HepG2 (cell line): ENCODE measurements around the gene SH2D5. TPM values are rescaled to one million over a fixed set of nuclear protein-coding genes. Genes with fewer than 3 reads are reported as not detected.
A peak's percentile ranks its signal among the peaks of the same experiment; 100 is the strongest.

ENCODE experiments used
- ATAC-seq: fragments of 200-7000 bp; cut with Tn5 transposase; 3 replicates; pipeline ENCODE4 v1.9.1; 2020; ENCODE audit warnings: mild to moderate bottlenecking, moderate library complexity
- BruUV-seq: library from RNA; stranded (reverse); fragments of 400-500 nt; replicated peaks from 2 replicates; lab custom pipeline; 2021; lab: Mats Ljungman, UMichigan
- CTCF ChIA-PET: fragments of 300-600 bp; formaldehyde crosslinking; extraction: SDS; loops from one replicate; lab custom pipeline; 2021; ENCODE audit warnings: low total read pairs, inconsistent platforms, low intra/inter-chr PET ratio; lab: Yijun Ruan, JAX
- POLR2A ChIA-PET: fragments of 350-600 bp; sonication (Branson Sonifier 250); formaldehyde crosslinking; loops from one replicate; lab custom pipeline; 2020; ENCODE audit warnings: antibody characterized with exemption, inconsistent platforms; lab: Yijun Ruan, JAX
- DNase-seq: peaks from one replicate; pipeline ENCODE4 v3.0.0-alpha.2; 2015; ENCODE audit warnings: low spot score
- FAIRE-seq: peaks from 3 replicates; lab custom pipeline; 2011; peaks lifted over from hg19 to GRCh38; lab: Jason Lieb, UNC
- H2AFZ ChIP-seq: one replicate; pipeline ENCODE4 v1.6.1; 2011; ENCODE audit warnings: low read length, inconsistent platforms
- H3K27ac ChIP-seq: fragments of 300-600 bp; 3 replicates; pipeline ENCODE4 v1.8.0; 2011; ENCODE audit warnings: mixed run types, mild to moderate bottlenecking, mixed read lengths, low read length, inconsistent platforms; ENCODE audit not compliant: insufficient read depth; ENCODE audit errors: extremely low read length
- H3K27me3 ChIP-seq, 2 experiments: fragments of 200-600 bp in 1 of 2; 2 replicates in 1 of 2; 3 replicates in 1 of 2; pipeline versions ENCODE4 v1.6.0 to v1.8.0; 2011; ENCODE audit warnings: low read length in 2 of 2, mild to moderate bottlenecking in 2 of 2, moderate library complexity in 2 of 2, inconsistent platforms in 1 of 2; ENCODE audit not compliant: insufficient read depth in 2 of 2, control insufficient read depth in 1 of 2
- H3K36me3 ChIP-seq, 2 experiments: fragments of 200-600 bp in 1 of 2; replicated peaks in 1 of 2; 2 replicates in 1 of 2; 3 replicates in 1 of 2; pipeline versions ENCODE4 v1.5.1 to v1.8.0; 2011; ENCODE audit warnings: low read length in 2 of 2, inconsistent platforms in 1 of 2; ENCODE audit not compliant: insufficient read depth in 2 of 2, control insufficient read depth in 1 of 2
- H3K4me1 ChIP-seq: 2 replicates; pipeline ENCODE4 v1.5.1; 2012; ENCODE audit warnings: low read length, inconsistent platforms; ENCODE audit not compliant: insufficient read depth
- H3K4me2 ChIP-seq: 2 replicates; pipeline ENCODE4 v1.6.0; 2011; ENCODE audit warnings: low read depth, low read length, inconsistent platforms
- H3K4me3 ChIP-seq, 3 experiments: fragments of 200-600 bp in 1 of 3; sonication (generic), shearing (Covaris generic) in 1 of 3; replicated peaks in 1 of 3; 2 replicates each; pipeline ENCODE4 v1.5.1; 2011 to 2016; ENCODE audit warnings: low read length in 3 of 3, inconsistent platforms in 2 of 3, low read depth in 2 of 3, mild to moderate bottlenecking in 2 of 3, control low read depth in 1 of 3, mixed read lengths in 1 of 3; ENCODE audit not compliant: insufficient read depth in 1 of 3
- H3K79me2 ChIP-seq: one replicate; pipeline ENCODE4 v1.6.1; 2011; ENCODE audit warnings: low read length, inconsistent platforms; ENCODE audit not compliant: insufficient read depth
- H3K9ac ChIP-seq: 2 replicates; pipeline ENCODE4 v1.6.0; 2011; ENCODE audit warnings: mild to moderate bottlenecking, low read depth, low read length, inconsistent platforms; ENCODE audit not compliant: insufficient read depth
- H3K9me3 ChIP-seq: 2 replicates; pipeline ENCODE4 v1.5.1; 2012; ENCODE audit warnings: mild to moderate bottlenecking, low read length
- H4K20me1 ChIP-seq: 2 replicates; pipeline ENCODE4 v1.6.0; 2011; ENCODE audit warnings: inconsistent platforms, mild to moderate bottlenecking, low read length, moderate library complexity; ENCODE audit not compliant: insufficient read depth
- CEBPB ChIP-seq: IDR thresholded peaks from 2 replicates; pipeline ENCODE4 v1.6.1; 2011; ENCODE audit warnings: low read depth, low read length, improper control_type of control experiment, borderline replicate concordance
- TEAD2 ChIP-seq: sonication (generic); formaldehyde crosslinking; IDR thresholded peaks from 2 replicates; pipeline ENCODE4 v1.9.0; 2021; ENCODE audit warnings: missing genetic modification reagents
- XRCC5 ChIP-seq: fragments of 200-400 bp; formaldehyde crosslinking; optimal IDR thresholded peaks from 2 replicates; pipeline ENCODE3; 2017; ENCODE audit warnings: mild to moderate bottlenecking, low read length
- YEATS2 ChIP-seq: sonication (generic); formaldehyde crosslinking; IDR thresholded peaks from 2 replicates; pipeline ENCODE4 v1.4.0; 2020; ENCODE audit warnings: missing genetic modification reagents, borderline replicate concordance
- ZFP36L2 ChIP-seq: sonication (generic); formaldehyde crosslinking; IDR thresholded peaks from 2 replicates; pipeline ENCODE4 v1.4.0; 2020; ENCODE audit warnings: missing genetic modification reagents
- WGBS: methylation state at CpG from one replicate; pipeline ENCODE4 v1.1.6; 2017; ENCODE audit warnings: low lambda C conversion rate; 5-methylcytosine and 5-hydroxymethylcytosine counted together
- in situ Hi-C: cut with HindIII; loops from 2 replicates; pipeline ENCODE4 v1.10.0; 2017; ENCODE audit warnings: low pct_unique_long_range_greater_than_20kb; ENCODE audit not compliant: extremely low pct_ligation_motif_present
- intact Hi-C: fragments of 100-400 bp; cut with micrococcal nuclease; formaldehyde crosslinking; loops from one replicate; pipeline ENCODE4 v1.10.0; 2022; ENCODE audit not compliant: unreplicated experiment
- polyA plus RNA-seq, 8 experiments: library from polyadenylated mRNA; depleted of rRNA in 3 of 8; stranded (reverse) in 7 of 8; unstranded in 1 of 8; fragments of >200 nt; fragmentation: Illumina TruSeq in 4 of 8; extraction: Trizol in 4 of 8; gene quantifications; 2 replicates each; pipeline versions ENCODE4 v1.2.1 to v1.2.3, GENCODE V29; 2011 to 2016; ENCODE audit warnings: low read depth in 4 of 8, missing spikeins in 1 of 8, mixed read lengths in 1 of 8; ENCODE audit not compliant: insufficient read depth in 1 of 8
- total RNA-seq, 5 experiments: library from RNA; depleted of rRNA; stranded (reverse); fragments of >200 nt; fragmentation: Illumina TruSeq; extraction: Trizol; gene quantifications; 2 replicates each; pipeline ENCODE4 v1.2.3, GENCODE V29; 2016; ENCODE audit warnings: low read depth in 1 of 5

SH2D5 gene
- total and polyA plus RNA-seq, 2 of the 13 experiments (the other 11 are each of a cell fraction or from before 2014, with no cell fraction given): 1.2 to 3.4 TPM

GRCh38 chr1:20732588-20733359 is at the start of gene SH2D5 (continued):
- TF ChIP-seq ZFP36L2 (no peak), XRCC5 (peak; percentile 7)
- TF ChIP-seq, all 625 proteins: peak for 172

- H3K27ac ChIP-seq: no peak overlapping the region
- H3K9ac ChIP-seq: no peak overlapping the region
- CTCF ChIA-PET: no interaction called here
- TF ChIP-seq CEBPB: peak; percentile 37; the same call in 1 of the 2 replicates
- TF ChIP-seq TEAD2 (CRISPR knock-in tag): no peak
- TF ChIP-seq, all 625 proteins: peak for 1
- H2AFZ ChIP-seq: no peak overlapping the region
- H3K4me2 ChIP-seq: no peak overlapping the region
- no peaks in the 10 kb centered on the region for H3K9me3 ChIP-seq
- POLR2A ChIA-PET: interaction anchor here (0.8 kb wide), 1 partner anchor 11 kb away, joined by 4 read pairs; the partner anchor contains the start of gene HP1BP3
- no peaks in the 10 kb centered on the region for H3K4me1 ChIP-seq
- ATAC-seq (no peak), FAIRE-seq (no peak), DNase-seq (no peak)
- H3K27me3 ChIP-seq: no peaks in the 10 kb centered on the region
- H3K36me3 ChIP-seq: peaks cover 14 to 85% of the 10 kb centered on the region in 2 experiments
- peaks cover 44% of the 10 kb centered on the region for H3K79me2 ChIP-seq
- in situ Hi-C loops: no loop called here
- intact Hi-C loops: no loop called here
- no TSS peak for BruUV-seq
- no peak overlapping the region for H3K4me3 ChIP-seq
- WGBS: 98% methylated on average over 4 of the region's 4 CpGs
- no peaks in the 10 kb centered on the region; the same call in 1 of the 2 replicates for H4K20me1 ChIP-seq
Measured at GRCh38 chr1:20775700-20776099, 43.2 kb upstream of the SH2D5 start.

- Histone ChIP-seq H3K4me2 (no peak overlapping the region), H3K9ac (no peak overlapping the region), H3K9me3 (no peaks in the 10 kb centered on the region), H3K27ac (no peak overlapping the region), H3K4me3 (no peak overlapping the region), H3K4me1 (no peaks in the 10 kb centered on the region), H4K20me1 (no peaks in the 10 kb centered on the region), H3K36me3 (peaks cover 21 to 90% of the 10 kb centered on the region in 2 experiments), H3K79me2 (peaks cover 12% of the 10 kb centered on the region), H2AFZ (no peak overlapping the region), H3K27me3 (no peaks in the 10 kb centered on the region)
- intact Hi-C loops: no loop called here
- no peak for DNase-seq
- CTCF ChIA-PET: no interaction called here
- no peak for ATAC-seq
- BruUV-seq: no TSS peak
- TF ChIP-seq CEBPB: peak; percentile 3; the same call in 1 of the 2 replicates
- no peak for TF ChIP-seq YEATS2 (CRISPR knock-in tag)
- FAIRE-seq: no peak
- POLR2A ChIA-PET: no interaction called here
- over 99% methylated on average over 3 of the region's 3 CpGs for WGBS
- in situ Hi-C loops: no loop called here
Measured at GRCh38 chr1:20771780-20772179, 39.3 kb upstream of the SH2D5 start.
